Activated T-cell treated with anti-CD3 and anti-CD28 coated beads, Interleukin-2, amount 50 U/mL, for 72 hours (primary cell): ENCODE results near the gene CCDC85C. TPM values are rescaled to one million over a fixed set of nuclear protein-coding genes. Genes with fewer than 3 reads are reported as not detected.
A peak's percentile ranks its signal among the peaks of the same experiment; 100 is the strongest.

Experiments used
- ATAC-seq, 2 donors: fragments of 150-1000 bp; cut with Tn5 transposase; replicated peaks in 1 of 2; 2 replicates each; pipeline ENCODE4 v1.10.0; 2021; ENCODE audit warnings: moderate library complexity in 2 of 2, mild to moderate bottlenecking in 1 of 2
- DNase-seq, 2 donors: peaks; one replicate each; pipeline ENCODE4 v3.0.0; 2021 to 2022; ENCODE audit warnings: mixed read lengths in 1 of 2
- H3K27ac Mint-ChIP-seq: one replicate; pipeline ENCODE4 v1.8.0; 2022; ENCODE audit warnings: mild to moderate bottlenecking, moderate library complexity, mixed read lengths
- H3K27me3 Mint-ChIP-seq: one replicate; pipeline ENCODE4 v1.8.0; 2022; ENCODE audit warnings: low read depth, mixed read lengths
- H3K36me3 Mint-ChIP-seq, 2 donors: one replicate each; pipeline ENCODE4 v1.8.0; 2022; ENCODE audit warnings: mixed read lengths in 2 of 2, mild to moderate bottlenecking in 1 of 2; ENCODE audit not compliant: insufficient read depth in 2 of 2
- H3K4me1 Mint-ChIP-seq: one replicate; pipeline ENCODE4 v1.8.0; 2022; ENCODE audit warnings: low read depth, mixed read lengths
- H3K4me3 Mint-ChIP-seq, 2 donors: one replicate each; pipeline ENCODE4 v1.8.0; 2022; ENCODE audit warnings: mild to moderate bottlenecking in 2 of 2, mixed read lengths in 2 of 2, moderate library complexity in 2 of 2
- H3K9me3 Mint-ChIP-seq, 2 donors: one replicate each; pipeline ENCODE4 v1.8.0; 2022; ENCODE audit warnings: mixed read lengths in 2 of 2
- total RNA-seq, 2 donors: library from RNA; stranded (reverse); gene quantifications; one replicate each; pipeline ENCODE4 v1.2.3, GENCODE V29; 2022

CCDC85C gene
- total RNA-seq, 2 donors from 2014 or later = 10.1 to 11.3 TPM

- no peak overlapping the region for H3K4me3 Mint-ChIP-seq
- H3K4me1 Mint-ChIP-seq = peaks cover 9% of the 10 kb centered on the region
- no peaks in the 10 kb centered on the region for H3K27me3 Mint-ChIP-seq
- no peaks in the 10 kb centered on the region for H3K36me3 Mint-ChIP-seq
- ATAC-seq = no peak
- H3K27ac Mint-ChIP-seq = no peak overlapping the region
- H3K9me3 Mint-ChIP-seq = no peaks in the 10 kb centered on the region
- DNase-seq = no peak
Observed at GRCh38 chr14:99521176-99522024, 82.6 kb downstream of the CCDC85C start.

- no peaks in the 10 kb centered on the region for H3K27me3 Mint-ChIP-seq
- no peak overlapping the region for H3K4me3 Mint-ChIP-seq
- ATAC-seq (no peak), DNase-seq (no peak)
- H3K9me3 Mint-ChIP-seq = no peaks in the 10 kb centered on the region
- H3K36me3 Mint-ChIP-seq = no peaks in the 10 kb centered on the region
- no peak overlapping the region for H3K27ac Mint-ChIP-seq
- peaks cover 9% of the 10 kb centered on the region for H3K4me1 Mint-ChIP-seq
Observed at GRCh38 chr14:99520571-99521081, 83.4 kb downstream of the CCDC85C start.

DNA sequence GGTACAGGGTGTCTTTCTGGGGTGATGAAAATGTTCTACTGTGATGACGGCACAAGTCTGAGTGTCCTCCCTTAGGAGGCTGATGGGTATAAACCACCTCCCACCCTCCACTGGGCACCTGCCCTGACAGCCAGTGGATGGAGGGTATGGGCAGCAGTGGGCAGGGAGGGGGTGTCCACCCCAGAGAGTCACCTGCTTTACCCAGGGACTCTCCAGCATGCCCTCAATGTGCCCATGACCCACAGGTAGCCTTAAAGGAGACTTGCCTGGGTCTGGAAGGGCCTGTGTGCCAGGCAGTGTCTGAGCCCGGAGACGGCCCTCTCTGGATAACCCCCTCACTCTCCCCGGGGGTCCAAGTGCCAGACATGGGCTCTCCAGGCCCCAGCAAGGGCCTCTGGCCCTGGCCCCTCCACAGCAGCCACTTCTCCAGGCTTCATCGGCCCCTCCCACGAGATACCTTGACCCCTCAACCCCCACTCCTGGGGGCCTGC is 84.0 kb downstream of the CCDC85C start:
- no peaks in the 10 kb centered on the region for H3K9me3 Mint-ChIP-seq
- H3K4me3 Mint-ChIP-seq = no peak overlapping the region
- no peak for ATAC-seq
- H3K27me3 Mint-ChIP-seq = no peaks in the 10 kb centered on the region
- H3K36me3 Mint-ChIP-seq = no peaks in the 10 kb centered on the region
- no peak overlapping the region for H3K27ac Mint-ChIP-seq
- no peak for DNase-seq
- H3K4me1 Mint-ChIP-seq = peaks cover 4% of the 10 kb centered on the region

GRCh38 chr14:99519347-99519881 is 84.6 kb downstream of the CCDC85C start:
- no peak for ATAC-seq
- H3K4me3 Mint-ChIP-seq = no peak overlapping the region
- no peaks in the 10 kb centered on the region for H3K27me3 Mint-ChIP-seq
- H3K4me1 Mint-ChIP-seq = no peaks in the 10 kb centered on the region
- H3K9me3 Mint-ChIP-seq = no peaks in the 10 kb centered on the region
- H3K36me3 Mint-ChIP-seq = no peaks in the 10 kb centered on the region
- no peak overlapping the region for H3K27ac Mint-ChIP-seq
- DNase-seq = no peak

DNA sequence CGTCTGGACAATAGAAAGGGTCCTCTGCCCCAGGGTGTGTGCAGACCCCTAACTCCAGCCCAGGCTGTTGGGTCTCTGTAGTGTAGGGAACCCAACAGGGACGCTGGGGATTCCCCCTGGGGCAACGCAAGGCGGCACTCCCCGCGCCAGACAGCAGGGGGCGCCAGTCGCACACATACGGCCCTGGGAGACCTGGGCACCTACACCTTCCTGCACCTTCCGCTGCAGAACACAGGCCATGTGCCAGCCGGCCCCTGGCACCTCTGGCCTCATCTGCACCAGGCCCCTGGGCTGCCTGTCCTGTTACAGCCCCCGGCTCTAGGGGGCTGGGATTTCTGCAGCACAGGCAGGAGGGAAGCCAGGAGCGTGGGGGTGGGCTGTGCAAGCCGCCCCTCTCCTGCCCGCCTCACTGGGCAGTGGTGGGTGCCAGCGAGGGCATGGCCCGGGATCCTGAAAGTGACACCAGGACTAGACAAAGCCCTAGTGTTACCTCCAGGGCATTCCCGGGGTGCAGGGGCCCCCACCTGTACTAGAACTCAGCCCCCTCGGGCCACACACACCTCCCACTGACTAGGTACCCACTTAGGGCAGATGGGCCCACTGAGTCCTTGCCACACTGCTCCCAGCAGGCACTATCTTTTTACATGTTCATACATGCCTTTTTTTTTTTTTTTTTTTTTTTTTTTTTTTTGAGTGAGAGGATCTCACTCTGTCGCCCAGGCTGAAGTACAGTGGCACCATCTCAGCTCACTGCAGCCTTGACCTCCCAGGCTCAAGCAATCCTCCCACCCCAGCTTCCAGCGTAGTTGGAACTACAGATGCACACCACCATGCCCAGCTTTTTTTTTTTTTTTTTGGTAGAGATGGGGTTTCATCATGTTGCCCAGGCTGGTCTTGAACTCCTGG is 85.3 kb downstream of the CCDC85C start:
- H3K4me1 Mint-ChIP-seq = no peaks in the 10 kb centered on the region
- DNase-seq (peak; percentile 80 to 90), ATAC-seq (peak; percentile 77)
- no peak overlapping the region for H3K27ac Mint-ChIP-seq
- no peak overlapping the region for H3K4me3 Mint-ChIP-seq
- H3K27me3 Mint-ChIP-seq = no peaks in the 10 kb centered on the region
- H3K36me3 Mint-ChIP-seq = no peaks in the 10 kb centered on the region
- no peaks in the 10 kb centered on the region for H3K9me3 Mint-ChIP-seq

DNA sequence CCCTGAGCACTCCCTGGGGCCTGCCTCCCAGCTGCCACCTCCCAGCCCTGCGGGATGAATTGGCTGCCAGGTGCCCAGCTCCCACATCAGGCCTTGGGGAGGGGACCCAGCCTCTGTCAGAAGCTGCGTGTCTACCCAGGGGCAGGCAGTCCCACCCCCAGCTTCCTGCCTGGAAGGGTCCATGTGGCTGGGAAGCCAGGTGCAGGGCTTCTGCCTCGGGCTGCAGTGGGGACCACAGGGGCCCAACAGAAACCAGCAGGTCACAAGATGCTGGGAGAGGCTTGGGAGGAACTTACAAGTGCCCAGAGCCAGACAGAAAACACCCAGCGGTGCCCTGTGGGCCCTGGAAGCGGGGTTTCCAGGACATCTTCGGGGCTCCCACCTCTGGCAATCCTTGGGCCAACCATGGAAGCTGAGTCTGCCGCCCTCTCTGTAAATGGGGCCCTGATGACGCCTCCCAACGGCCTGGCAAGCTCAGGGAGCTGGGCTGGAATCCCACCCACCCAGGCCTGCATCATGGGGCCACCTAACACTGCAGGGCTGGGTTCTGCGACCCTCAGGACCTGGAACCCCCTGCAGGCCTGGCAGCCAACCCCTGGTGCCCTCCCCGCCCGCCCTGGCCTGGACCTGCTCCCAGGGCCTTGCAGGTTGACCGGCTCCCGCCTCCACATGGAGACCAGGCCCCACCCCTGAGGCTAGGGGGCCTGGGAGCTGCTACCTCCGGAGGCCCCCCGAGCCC is 86.2 kb downstream of the CCDC85C start:
- H3K36me3 Mint-ChIP-seq = no peaks in the 10 kb centered on the region
- H3K27me3 Mint-ChIP-seq = no peaks in the 10 kb centered on the region
- no peak for DNase-seq

DNA sequence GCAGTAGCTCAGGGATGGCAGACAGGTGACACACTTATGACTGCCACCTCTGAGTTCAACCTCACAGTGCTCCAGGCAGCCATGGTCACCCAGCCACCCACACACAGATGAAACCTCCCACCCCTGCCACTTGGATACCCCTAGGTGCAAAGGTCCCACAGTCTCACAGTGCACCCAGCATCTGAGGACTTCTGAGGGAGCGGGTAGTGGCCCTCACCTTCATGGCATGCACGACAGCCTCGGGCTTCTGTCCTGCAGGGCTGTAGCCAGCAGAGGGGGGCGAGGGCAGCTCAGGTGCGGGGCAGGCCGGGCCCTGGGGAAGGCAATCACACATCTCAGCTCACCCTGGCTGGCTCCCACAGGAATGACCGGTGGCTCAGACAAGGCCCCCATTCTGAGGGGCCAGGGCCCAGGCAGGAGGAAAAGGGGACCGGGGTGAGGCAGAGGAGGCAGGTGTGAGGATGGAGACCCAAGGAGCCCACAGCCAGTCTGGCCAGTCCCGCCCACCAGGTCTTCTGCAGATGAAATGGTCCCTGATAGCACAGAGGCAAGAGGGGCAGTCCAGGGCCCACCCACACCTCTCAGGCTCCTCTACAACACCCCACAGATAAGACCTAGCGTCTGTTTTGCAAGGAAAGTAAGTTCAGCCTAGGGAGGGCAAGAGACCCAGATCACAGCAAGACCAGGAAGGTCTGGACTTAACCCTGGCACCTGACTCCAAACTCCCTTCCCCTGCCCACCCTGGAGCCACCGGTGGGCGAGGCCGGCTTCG is 87.0 kb downstream of the CCDC85C start:
- Mint-ChIP-seq H3K9me3 (no peaks in the 10 kb centered on the region), H3K36me3 (no peaks in the 10 kb centered on the region), H3K4me3 (no peak overlapping the region), H3K27me3 (no peaks in the 10 kb centered on the region), H3K27ac (no peak overlapping the region), H3K4me1 (no peaks in the 10 kb centered on the region)
- DNase-seq (no peak), ATAC-seq (no peak)

More for the DNA sequence above, 86.2 kb downstream of the CCDC85C start:
- Mint-ChIP-seq H3K27ac (no peak overlapping the region), H3K4me3 (no peak overlapping the region), H3K9me3 (no peaks in the 10 kb centered on the region), H3K4me1 (no peaks in the 10 kb centered on the region)
- ATAC-seq = peak in 1 of 2 donors; percentile 4

DNA sequence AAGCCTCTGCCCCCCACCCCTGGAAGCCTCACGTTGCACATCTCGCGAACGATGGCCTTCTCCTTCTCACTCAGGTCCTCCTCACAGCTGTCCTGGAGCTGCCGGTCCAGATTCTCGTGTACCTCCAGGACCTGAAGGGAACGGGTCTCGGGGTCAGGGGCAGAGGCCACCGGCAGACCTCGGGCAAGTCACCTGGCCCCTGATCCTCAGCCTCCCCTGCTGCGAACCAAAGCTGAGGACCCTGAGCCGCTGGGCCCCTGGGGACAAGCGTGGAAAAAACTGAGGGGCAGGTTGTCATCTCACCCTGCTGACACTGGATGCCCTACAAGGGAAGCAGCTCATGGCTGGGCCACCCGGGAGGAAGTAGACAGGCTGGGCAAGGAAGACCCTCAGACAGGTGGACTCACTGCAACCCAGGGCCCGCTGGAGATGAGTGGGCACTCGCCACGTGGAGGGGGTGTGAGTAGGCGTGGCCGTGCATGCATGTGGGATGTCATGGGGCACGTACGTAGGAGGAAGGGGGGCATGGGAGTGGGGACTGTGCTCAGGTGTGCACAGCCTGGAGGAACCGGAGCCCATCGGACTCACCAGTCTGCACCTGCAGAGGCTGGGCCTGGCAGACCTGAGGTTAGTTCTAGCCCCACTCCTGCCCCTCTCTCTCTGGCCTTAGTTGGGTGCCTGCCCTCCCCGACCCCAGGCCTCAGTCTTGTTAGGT is 87.7 kb downstream of the CCDC85C start:
- H3K27ac Mint-ChIP-seq = no peak overlapping the region
- ATAC-seq (no peak), DNase-seq (no peak)
- no peaks in the 10 kb centered on the region for H3K4me1 Mint-ChIP-seq
- no peak overlapping the region for H3K4me3 Mint-ChIP-seq
- H3K9me3 Mint-ChIP-seq = no peaks in the 10 kb centered on the region
- H3K36me3 Mint-ChIP-seq = no peaks in the 10 kb centered on the region
- no peaks in the 10 kb centered on the region for H3K27me3 Mint-ChIP-seq

- Mint-ChIP-seq H3K4me3 (no peak overlapping the region), H3K36me3 (no peaks in the 10 kb centered on the region), H3K9me3 (no peaks in the 10 kb centered on the region), H3K27ac (no peak overlapping the region), H3K27me3 (no peaks in the 10 kb centered on the region), H3K4me1 (no peaks in the 10 kb centered on the region)
- ATAC-seq (no peak), DNase-seq (no peak)
Observed at GRCh38 chr14:99515301-99516155, 88.5 kb downstream of the CCDC85C start.

GRCh38 chr14:99514552-99515300 is 89.3 kb downstream of the CCDC85C start:
- H3K36me3 Mint-ChIP-seq = no peaks in the 10 kb centered on the region
- no peaks in the 10 kb centered on the region for H3K4me1 Mint-ChIP-seq
- H3K27ac Mint-ChIP-seq = no peak overlapping the region
- H3K4me3 Mint-ChIP-seq = no peak overlapping the region
- DNase-seq = no peak
- no peaks in the 10 kb centered on the region for H3K27me3 Mint-ChIP-seq
- no peak for ATAC-seq
- no peaks in the 10 kb centered on the region for H3K9me3 Mint-ChIP-seq
